NCI-H2029 (cell line): ENCODE measurements around the gene ATP6V0B.

Source experiments
- DNase-seq: peaks from one replicate; lab custom pipeline; 2025; lab: John Stamatoyannopoulos, UW

The ATP6V0B gene

DNA sequence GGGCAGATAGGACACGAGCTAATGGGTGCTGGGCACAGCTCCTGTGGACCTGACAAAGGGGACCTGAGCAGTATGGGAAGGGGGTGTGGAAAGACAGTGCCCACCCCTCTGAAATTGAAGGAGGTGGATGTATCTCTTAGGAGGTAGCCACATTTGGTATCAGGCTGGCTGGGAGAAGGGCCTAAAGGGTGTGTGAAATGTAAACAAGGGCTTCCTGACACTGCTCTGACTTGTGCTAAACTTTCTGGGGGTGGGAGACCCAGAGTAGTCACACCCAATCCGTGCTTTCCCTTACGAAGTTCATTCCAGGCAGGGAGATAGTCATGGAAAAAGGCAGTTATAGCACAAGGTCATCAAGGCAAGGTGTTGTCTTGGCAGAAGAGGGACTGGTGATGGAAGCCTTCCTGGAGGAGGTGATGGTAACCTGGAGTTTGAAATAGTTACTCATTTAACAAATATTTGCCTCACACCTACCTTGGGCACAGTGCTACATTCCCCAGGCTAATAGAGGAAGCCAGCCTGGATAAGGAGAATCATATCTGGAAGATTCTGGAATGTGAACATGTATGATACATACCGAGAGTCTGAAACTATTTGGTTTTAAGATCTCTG is 11.3 kb downstream of the ATP6V0B start:
- no peak for DNase-seq

DNA sequence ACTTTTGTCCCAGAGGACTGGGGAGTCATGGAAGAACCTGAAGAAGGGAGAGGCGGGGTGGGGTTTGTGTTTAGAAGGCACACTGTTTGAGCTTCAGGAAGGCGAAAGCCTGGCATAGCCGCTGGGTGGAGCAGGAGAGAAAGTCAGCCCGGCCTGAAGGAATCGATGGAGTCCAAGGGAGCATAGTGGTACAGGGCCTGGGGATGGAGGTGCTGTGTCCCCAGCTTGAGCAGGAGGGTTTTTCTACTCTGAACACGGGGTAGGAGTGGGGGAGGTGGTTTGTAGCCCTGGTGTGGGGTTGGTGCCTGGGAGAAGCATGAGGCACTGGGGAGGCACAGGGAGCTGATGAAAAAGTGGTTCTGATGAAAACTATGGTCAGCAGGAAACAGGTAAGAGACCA is 12.0 kb downstream of the ATP6V0B start:
- DNase-seq: no peak

- no peak for DNase-seq
Measured at GRCh38 chr1:43987159-43987902, 12.6 kb downstream of the ATP6V0B start.

- no peak for DNase-seq
Measured at GRCh38 chr1:43990271-43991199, 15.8 kb downstream of the ATP6V0B start.

DNA sequence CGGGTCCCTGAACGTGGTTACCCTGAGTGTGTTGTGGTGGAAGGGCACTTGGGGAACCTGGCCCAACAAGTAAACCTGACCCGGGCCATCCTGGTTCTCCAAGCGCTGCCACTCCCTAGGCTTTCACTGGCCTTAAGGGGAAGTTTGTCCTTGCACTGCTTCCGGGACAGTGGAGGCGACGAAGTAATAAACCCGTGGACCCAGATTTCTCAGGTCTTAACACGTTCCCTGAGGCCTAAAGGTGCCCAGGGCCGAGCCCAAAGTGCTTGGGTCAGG is 16.4 kb downstream of the ATP6V0B start:
- no peak for DNase-seq

DNA sequence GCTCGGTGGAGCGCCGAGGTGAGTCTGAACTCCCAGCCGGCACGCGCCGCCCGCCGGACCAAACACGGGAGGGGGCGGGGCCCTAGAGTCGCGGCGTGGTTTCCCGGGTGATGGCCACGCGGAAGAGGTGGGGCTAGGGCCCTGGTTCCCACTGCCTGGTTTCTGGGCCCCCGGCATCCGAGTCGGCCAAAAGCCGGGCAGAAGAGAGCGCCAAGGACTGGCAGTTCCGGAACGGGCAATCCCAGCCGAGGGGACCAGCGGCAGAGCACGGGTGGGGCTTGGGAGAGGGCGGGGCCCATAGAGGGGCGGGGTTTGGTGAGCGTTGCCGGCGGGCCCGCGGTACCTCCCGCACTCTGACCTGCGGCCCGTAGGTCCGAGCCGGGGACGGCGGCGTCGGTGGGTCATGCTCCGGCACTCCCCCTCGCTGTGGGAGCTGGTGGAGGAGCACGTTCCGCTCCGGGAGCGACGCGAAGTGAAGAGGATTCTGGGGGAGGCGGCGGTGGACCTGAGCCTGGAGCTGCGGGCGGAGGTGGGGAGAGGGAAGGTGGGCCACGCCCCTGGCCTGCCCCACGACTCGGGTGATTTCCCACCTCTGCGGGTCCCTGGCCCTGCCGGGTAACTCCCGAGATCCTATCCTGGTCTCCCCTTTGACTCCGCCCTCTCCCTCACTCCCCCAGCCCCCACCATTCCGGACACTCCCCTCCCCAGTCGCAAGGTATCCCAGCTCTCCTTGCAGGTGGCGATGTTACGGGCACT is 16.9 kb downstream of the ATP6V0B start, which contains the start of gene CCDC24:
Gene CCDC24 (plus strand): TSS at position 124 of the 756 bp plus-strand sequence. CDS start 280 bp downstream, at position 404.
- DNase-seq: peak; percentile 94

- DNase-seq: peak; percentile 45
Measured at GRCh38 chr1:43992232-43992995, 17.7 kb downstream of the ATP6V0B start.

DNA sequence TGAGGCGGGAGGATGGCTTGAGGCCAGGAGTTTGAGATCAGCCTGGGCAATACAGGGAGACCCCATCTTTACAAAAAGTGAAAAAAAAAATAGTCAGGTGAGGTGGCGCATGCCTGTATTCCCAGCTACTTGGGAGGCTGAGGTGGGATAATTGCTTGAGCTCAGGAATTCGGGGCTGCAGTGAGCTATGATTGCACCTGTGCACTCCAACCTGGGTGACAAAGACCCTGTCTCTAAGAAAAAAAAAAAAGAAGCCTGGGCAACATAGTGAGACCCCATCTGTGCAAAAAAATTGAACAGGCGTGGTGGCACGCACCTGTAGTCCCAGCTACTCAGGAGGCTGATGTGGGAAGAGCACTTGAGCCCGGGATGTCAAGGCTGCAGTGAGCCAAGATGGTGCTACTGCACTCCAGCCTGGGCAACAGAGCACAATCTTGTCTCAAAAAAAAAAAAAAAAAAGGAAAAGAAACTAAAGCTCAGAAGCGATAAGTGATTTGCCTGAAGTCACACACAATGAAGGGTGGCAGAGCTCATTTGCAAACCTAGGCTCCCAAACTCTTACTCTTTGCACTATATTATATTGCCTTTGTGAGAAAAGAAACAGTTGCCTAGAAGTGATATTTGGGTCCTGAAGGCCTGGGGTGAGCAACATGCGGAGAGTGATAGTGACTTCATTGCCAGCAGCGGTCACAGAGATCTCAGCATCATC is 18.6 kb downstream of the ATP6V0B start:
- DNase-seq: no peak

GRCh38 chr1:43994071-43994470 is 19.3 kb downstream of the ATP6V0B start:
- no peak for DNase-seq

- peak; percentile 33 for DNase-seq
Measured at GRCh38 chr1:43994794-43995790, 20.3 kb downstream of the ATP6V0B start.

GRCh38 chr1:43995984-43996732 is 21.4 kb downstream of the ATP6V0B start:
- no peak for DNase-seq

GRCh38 chr1:43996733-43997115 is 22.0 kb downstream of the ATP6V0B start:
- DNase-seq: no peak

GRCh38 chr1:43997295-43997999 is 22.7 kb downstream of the ATP6V0B start:
- peak; percentile 94 for DNase-seq

DNA sequence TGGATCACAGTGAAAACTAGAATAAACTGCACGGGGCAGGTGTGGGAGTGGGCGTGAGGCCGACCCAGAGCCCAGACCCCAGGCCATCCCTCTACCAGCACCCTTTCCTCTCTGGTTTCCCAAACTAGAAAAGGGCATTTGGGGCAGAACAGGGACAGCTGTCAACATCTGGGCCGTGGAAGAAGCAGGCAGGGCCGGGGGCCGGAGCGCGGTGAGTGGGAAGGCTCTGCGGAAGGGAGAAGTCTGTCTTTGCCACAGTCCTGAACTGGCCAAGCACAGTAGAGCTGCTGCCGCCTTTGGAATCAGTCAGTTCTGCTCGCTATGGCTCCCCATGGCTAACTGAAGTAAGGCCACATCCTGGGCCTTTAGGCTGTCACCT is 23.2 kb downstream of the ATP6V0B start:
- no peak for DNase-seq

DNA sequence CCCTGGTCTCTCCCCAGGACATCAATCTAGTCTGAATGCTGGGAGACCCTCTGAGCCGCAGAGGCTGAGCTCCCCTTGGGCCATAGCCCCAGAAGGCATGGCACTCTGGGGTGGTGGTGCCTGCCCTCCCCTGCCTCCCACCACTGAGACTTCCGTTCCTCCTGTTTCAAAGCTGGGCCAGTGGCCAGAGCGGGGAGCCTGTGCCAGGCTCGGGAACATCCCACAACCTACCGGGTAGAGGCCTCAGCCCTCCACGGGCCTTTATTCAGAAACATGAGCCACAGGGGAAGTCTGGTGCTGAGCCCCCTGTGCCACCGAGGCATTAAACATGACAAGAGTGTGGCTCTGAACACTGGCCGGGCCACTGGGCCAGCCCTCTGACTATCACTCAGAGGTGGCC is 24.7 kb downstream of the ATP6V0B start:
- DNase-seq: no peak

GRCh38 chr1:44000122-44000665 is 25.4 kb downstream of the ATP6V0B start:
- no peak for DNase-seq

DNA sequence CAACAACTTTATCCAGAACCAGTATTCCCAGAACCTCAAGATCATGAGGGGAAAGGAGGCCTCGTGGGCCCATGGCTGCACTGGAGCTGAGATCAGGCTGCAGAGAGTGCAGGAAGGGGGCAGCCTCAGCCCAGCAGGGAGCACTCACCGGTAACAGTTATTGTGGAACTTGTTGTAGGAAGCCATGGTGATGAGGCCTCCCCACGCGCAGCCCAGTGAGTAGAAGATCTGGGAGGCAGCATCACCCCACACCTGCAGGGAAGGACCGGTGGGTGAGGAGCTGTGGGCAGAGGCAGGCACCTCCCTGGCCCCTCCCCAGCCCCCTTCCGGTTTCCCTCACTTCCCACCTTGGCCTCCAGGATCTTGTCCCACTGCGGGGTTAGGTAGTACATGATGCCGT is 27.4 kb downstream of the ATP6V0B start:
- DNase-seq: no peak
